ENCODE measurements around the gene SEC24B. TPM values are rescaled to one million over a fixed set of nuclear protein-coding genes. Genes with fewer than 3 reads are reported as not detected.

SEC24B gene
- total and polyA plus RNA-seq, 4 donors: 12.2 to 38.2 (median 16.3) TPM

DNA sequence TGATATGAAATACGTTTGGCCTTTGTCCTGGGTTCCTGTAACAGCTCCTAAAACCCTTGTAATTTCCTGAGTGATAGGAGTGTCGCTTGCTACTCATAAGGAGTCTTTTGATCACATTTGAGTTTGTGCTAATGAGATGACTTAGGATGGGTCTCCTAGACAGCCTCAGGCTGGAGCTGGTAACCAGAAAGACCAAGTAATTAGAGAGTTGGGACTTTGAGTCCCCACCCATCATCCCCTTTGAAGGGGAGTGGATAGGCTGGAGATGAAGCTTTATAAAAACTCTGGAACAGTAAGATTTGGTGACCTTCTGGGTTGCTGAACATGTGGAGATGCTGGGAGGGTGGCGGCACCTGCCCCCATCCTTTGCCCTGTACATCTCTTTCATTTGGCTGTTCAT is 2.9 kb downstream of the SEC24B start:
- H3K4me3 ChIP-seq (ENCODE audit: low read depth in 1 of 3, low read length in 3 of 3): peak overlapping the region in 1 of 3 donors; percentile 1
- no peaks in the 10 kb centered on the region for H3K36me3 ChIP-seq (ENCODE audit: control insufficient read depth in 4 of 4, insufficient read depth in 3 of 4, low read depth in 1 of 4, low read length in 3 of 4)
- no peaks in the 10 kb centered on the region for H3K9me3 ChIP-seq (ENCODE audit: control insufficient read depth in 4 of 4, low read length in 3 of 4)
- H3K9ac ChIP-seq (ENCODE audit: low read depth in 1 of 2, low read length in 2 of 2): peak overlapping the region in 1 of 2 donors; percentile 47
- H3K27ac ChIP-seq (ENCODE audit: low read depth in 1 of 2, low read length in 2 of 2): peak overlapping the region in 1 of 2 donors; percentile 78
- no peaks in the 10 kb centered on the region for H3K27me3 ChIP-seq (ENCODE audit: control insufficient read depth in 4 of 4, insufficient read depth in 4 of 4, low read length in 3 of 4)
- no peak for TF ChIP-seq NR2F2 (IDR thresholded peaks at IDR 0.05)
- no peak for TF ChIP-seq GABPA (IDR thresholded peaks at IDR 0.05 in 1 of 2, conservative IDR thresholded peaks at IDR 0.05 in 1 of 2)
- no peak for TF ChIP-seq FOXA1 (IDR thresholded peaks at IDR 0.05)
- TF ChIP-seq, protein P1, sequence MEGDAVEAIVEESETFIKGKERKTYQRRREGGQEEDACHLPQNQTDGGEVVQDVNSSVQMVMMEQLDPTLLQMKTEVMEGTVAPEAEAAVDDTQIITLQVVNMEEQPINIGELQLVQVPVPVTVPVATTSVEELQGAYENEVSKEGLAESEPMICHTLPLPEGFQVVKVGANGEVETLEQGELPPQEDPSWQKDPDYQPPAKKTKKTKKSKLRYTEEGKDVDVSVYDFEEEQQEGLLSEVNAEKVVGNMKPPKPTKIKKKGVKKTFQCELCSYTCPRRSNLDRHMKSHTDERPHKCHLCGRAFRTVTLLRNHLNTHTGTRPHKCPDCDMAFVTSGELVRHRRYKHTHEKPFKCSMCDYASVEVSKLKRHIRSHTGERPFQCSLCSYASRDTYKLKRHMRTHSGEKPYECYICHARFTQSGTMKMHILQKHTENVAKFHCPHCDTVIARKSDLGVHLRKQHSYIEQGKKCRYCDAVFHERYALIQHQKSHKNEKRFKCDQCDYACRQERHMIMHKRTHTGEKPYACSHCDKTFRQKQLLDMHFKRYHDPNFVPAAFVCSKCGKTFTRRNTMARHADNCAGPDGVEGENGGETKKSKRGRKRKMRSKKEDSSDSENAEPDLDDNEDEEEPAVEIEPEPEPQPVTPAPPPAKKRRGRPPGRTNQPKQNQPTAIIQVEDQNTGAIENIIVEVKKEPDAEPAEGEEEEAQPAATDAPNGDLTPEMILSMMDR (IDR thresholded peaks at IDR 0.05; ENCODE audit: low read depth, low read length, missing input control): no peak
- no peak for TF ChIP-seq HNF4A (conservative IDR thresholded peaks at IDR 0.05)
- TF ChIP-seq, protein P2, sequence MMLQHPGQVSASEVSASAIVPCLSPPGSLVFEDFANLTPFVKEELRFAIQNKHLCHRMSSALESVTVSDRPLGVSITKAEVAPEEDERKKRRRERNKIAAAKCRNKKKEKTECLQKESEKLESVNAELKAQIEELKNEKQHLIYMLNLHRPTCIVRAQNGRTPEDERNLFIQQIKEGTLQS (IDR thresholded peaks at IDR 0.05): no peak
- TF ChIP-seq, protein P3, sequence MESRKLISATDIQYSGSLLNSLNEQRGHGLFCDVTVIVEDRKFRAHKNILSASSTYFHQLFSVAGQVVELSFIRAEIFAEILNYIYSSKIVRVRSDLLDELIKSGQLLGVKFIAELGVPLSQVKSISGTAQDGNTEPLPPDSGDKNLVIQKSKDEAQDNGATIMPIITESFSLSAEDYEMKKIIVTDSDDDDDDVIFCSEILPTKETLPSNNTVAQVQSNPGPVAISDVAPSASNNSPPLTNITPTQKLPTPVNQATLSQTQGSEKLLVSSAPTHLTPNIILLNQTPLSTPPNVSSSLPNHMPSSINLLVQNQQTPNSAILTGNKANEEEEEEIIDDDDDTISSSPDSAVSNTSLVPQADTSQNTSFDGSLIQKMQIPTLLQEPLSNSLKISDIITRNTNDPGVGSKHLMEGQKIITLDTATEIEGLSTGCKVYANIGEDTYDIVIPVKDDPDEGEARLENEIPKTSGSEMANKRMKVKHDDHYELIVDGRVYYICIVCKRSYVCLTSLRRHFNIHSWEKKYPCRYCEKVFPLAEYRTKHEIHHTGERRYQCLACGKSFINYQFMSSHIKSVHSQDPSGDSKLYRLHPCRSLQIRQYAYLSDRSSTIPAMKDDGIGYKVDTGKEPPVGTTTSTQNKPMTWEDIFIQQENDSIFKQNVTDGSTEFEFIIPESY (IDR thresholded peaks at IDR 0.05): no peak
- no peak for TF ChIP-seq TAF1 (conservative IDR thresholded peaks at IDR 0.05)
- TF ChIP-seq FOXA2 (IDR thresholded peaks at IDR 0.05): no peak
- TF ChIP-seq RAD21 (IDR thresholded peaks at IDR 0.05): no peak
- 44% methylated on average over 3 of the region's 3 CpGs for WGBS
- H3K4me1 ChIP-seq (ENCODE audit: control insufficient read depth in 4 of 4, insufficient read depth in 4 of 4, low read length in 3 of 4): peaks cover 14 to 66% (median 47%) of the 10 kb centered on the region in 4 donors
- DNase-seq (ENCODE audit: low spot score): no peak

DNA sequence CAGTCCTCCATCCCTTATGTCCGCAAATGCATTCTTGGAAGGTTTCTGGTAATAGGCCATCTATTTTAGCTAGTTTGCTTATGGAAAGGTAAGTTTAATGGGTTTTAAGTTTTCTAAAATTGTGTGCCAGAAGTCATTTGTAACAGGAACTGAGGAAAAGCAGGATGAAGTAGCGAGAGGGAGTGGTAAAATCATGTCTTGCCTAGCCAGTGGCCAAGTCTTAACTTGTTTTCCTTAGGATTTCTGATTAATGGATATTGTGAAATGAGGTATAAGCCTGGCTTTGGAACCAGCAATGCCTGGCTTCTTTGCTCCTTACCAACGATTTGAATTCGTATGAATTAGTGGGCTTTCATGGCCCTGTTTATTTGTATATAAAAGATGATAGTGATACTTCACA is 7.3 kb downstream of the SEC24B start:
- no peak overlapping the region for H3K27ac ChIP-seq (ENCODE audit: low read depth in 1 of 2, low read length in 2 of 2)
- H3K4me1 ChIP-seq (ENCODE audit: control insufficient read depth in 4 of 4, insufficient read depth in 4 of 4, low read length in 3 of 4): peaks cover 21 to 69% (median 59%) of the 10 kb centered on the region in 4 donors
- H3K9me3 ChIP-seq (ENCODE audit: control insufficient read depth in 4 of 4, low read length in 3 of 4): no peaks in the 10 kb centered on the region
- H3K27me3 ChIP-seq (ENCODE audit: control insufficient read depth in 4 of 4, insufficient read depth in 4 of 4, low read length in 3 of 4): no peaks in the 10 kb centered on the region
- WGBS: 38% methylated on average over 4 of the region's 4 CpGs
- peak overlapping the region in 1 of 2 donors; percentile 2 for H3K9ac ChIP-seq (ENCODE audit: low read depth in 1 of 2, low read length in 2 of 2)
- H3K36me3 ChIP-seq (ENCODE audit: control insufficient read depth in 4 of 4, insufficient read depth in 3 of 4, low read depth in 1 of 4, low read length in 3 of 4): peaks cover 0 to 3% (median under 1%) of the 10 kb centered on the region in 4 donors
- DNase-seq (ENCODE audit: low spot score): no peak
- H3K4me3 ChIP-seq (ENCODE audit: low read depth in 1 of 3, low read length in 3 of 3): no peak overlapping the region
- TF ChIP-seq TAF1 (conservative IDR thresholded peaks at IDR 0.05) (no peak), FOXA1 (IDR thresholded peaks at IDR 0.05) (no peak), GABPA (IDR thresholded peaks at IDR 0.05 in 1 of 2, conservative IDR thresholded peaks at IDR 0.05 in 1 of 2) (no peak), NR2F2 (IDR thresholded peaks at IDR 0.05) (no peak), SP1 (IDR thresholded peaks at IDR 0.05) (no peak), HNF4A (conservative IDR thresholded peaks at IDR 0.05) (no peak), RAD21 (IDR thresholded peaks at IDR 0.05) (no peak), RXRA (IDR thresholded peaks at IDR 0.05) (no peak)
- TF ChIP-seq, protein P2 (IDR thresholded peaks at IDR 0.05): no peak
- TF ChIP-seq, protein P4, sequence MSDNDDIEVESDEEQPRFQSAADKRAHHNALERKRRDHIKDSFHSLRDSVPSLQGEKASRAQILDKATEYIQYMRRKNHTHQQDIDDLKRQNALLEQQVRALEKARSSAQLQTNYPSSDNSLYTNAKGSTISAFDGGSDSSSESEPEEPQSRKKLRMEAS (IDR thresholded peaks at IDR 0.05): no peak
- TF ChIP-seq, protein P1 (IDR thresholded peaks at IDR 0.05; ENCODE audit: low read depth, low read length, missing input control): no peak

Measured in liver (tissue), 9 donors.